Kidney (tissue), 22 donors: ENCODE results near the gene TYW3. TPM values are rescaled to one million over a fixed set of nuclear protein-coding genes. Genes with fewer than 3 reads are reported as not detected.

Experiments
- DNase-seq, 5 donors: peaks; one replicate each; pipeline ENCODE4 v3.0.0-alpha.2; 2013 to 2020
- FAIRE-seq: peaks from 2 replicates; lab custom pipeline; 2012; peaks lifted over from hg19 to GRCh38; lab: Jason Lieb, UNC
- H3K27ac ChIP-seq, 2 donors: one replicate each; pipeline ENCODE4 v1.7.0; 2013; ENCODE audit warnings: low read depth in 2 of 2, low read length in 2 of 2, inconsistent platforms in 1 of 2
- H3K27me3 ChIP-seq: one replicate; pipeline ENCODE4 v1.7.1; 2013; ENCODE audit warnings: low read length, inconsistent platforms; ENCODE audit not compliant: control insufficient read depth, insufficient read depth
- H3K36me3 ChIP-seq, 3 donors: one replicate each; pipeline versions ENCODE4 v1.7.0 to v1.7.1; 2013; ENCODE audit warnings: low read length in 3 of 3, control low read depth in 1 of 3, inconsistent platforms in 1 of 3; ENCODE audit not compliant: insufficient read depth in 3 of 3, control insufficient read depth in 2 of 3
- H3K4me1 ChIP-seq, 3 donors: one replicate each; pipeline versions ENCODE4 v1.7.0 to v1.7.1; 2013; ENCODE audit warnings: low read length in 3 of 3, inconsistent platforms in 1 of 3, low read depth in 1 of 3; ENCODE audit not compliant: control insufficient read depth in 2 of 3, insufficient read depth in 2 of 3
- H3K4me3 ChIP-seq, 3 donors: one replicate each; pipeline versions ENCODE4 v1.7.0 to v1.8.1; 2013; ENCODE audit warnings: low read length in 3 of 3, control low read depth in 1 of 3, inconsistent platforms in 1 of 3
- H3K9ac ChIP-seq, 3 donors: one replicate each; pipeline versions ENCODE4 v1.7.0 to v1.7.1; 2013; ENCODE audit warnings: low read length in 3 of 3, control low read depth in 1 of 3, inconsistent platforms in 1 of 3
- H3K9me3 ChIP-seq, 3 donors: one replicate each; pipeline versions ENCODE4 v1.7.0 to v1.7.1; 2013; ENCODE audit warnings: low read length in 3 of 3, control low read depth in 1 of 3, inconsistent platforms in 1 of 3; ENCODE audit not compliant: control insufficient read depth in 2 of 3, insufficient read depth in 1 of 3
- CTCF ChIP-seq: IDR thresholded peaks from 3 replicates; pipeline ENCODE4 v1.5.1; 2012; ENCODE audit warnings: mild to moderate bottlenecking, moderate library complexity, borderline replicate concordance; ENCODE audit not compliant: insufficient read depth; ENCODE audit errors: extremely low read depth
- intact Hi-C: fragments of 100-400 bp; cut with DNase I; formaldehyde crosslinking; loops from one replicate; pipeline ENCODE4 v1.11.1; 2022
- long read RNA-seq, 10 donors: library from polyadenylated mRNA in 1 of 10; unstranded in 1 of 10; transcript quantifications; one replicate each; pipeline ENCODE4 v2.0.0 and lab custom pipeline, GENCODE V29; 2021 to 2026
- polyA plus RNA-seq: library from polyadenylated mRNA; stranded (reverse); fragments of 350-450 nt; fragmentation: Illumina TruSeq; extraction: RNeasy Lipid Tissue Mini Kit (QIAGEN cat#74804); gene quantifications from one replicate; pipeline ENCODE4 v1.2.3, GENCODE V29; 2014; ENCODE audit warnings: low read depth, low replicate concordance; ENCODE audit not compliant: insufficient read depth
- total RNA-seq: library from RNA; stranded (reverse); fragmentation: NEBNext Ultra II Directional; extraction: Animal tissue kit (Norgen Biotek cat#: 25700); gene quantifications from one replicate; pipeline ENCODE4 v1.2.1, GENCODE V29; 2021
- donor health status: control.
- donor health status: control.
- donor health status: control.
- donor health status: control.
- donor health status: control.
- donor health status: DM: yes; HTN: yes; CAD: no.
- donor health status: Normal renal cell carcinoma (clear cell type).

Gene TYW3
- 17.1 TPM for total RNA-seq
- polyA plus RNA-seq: 22.1 TPM
- long read RNA-seq, donor 1, transcript TYW3-201 (6 exons, 3,430 nt): major isoform, 6 of 8 reads
- long read RNA-seq, donor 1, partial matches to known transcripts: 0 of 8 reads
- long read RNA-seq, donor 1, other reads (novel, unspliced or antisense): 0 of 8 reads
- long read RNA-seq, donor 2, transcript TYW3-201 (6 exons, 3,430 nt): major isoform, 6 of 6 reads
- long read RNA-seq, donor 2, partial matches to known transcripts: 0 of 6 reads
- long read RNA-seq, donor 2, other reads (novel, unspliced or antisense): 0 of 6 reads
- long read RNA-seq, donor 3, transcript TYW3-201 (6 exons, 3,430 nt): major isoform, 9 of 9 reads
- long read RNA-seq, donor 3, partial matches to known transcripts: 0 of 9 reads
- long read RNA-seq, donor 3, other reads (novel, unspliced or antisense): 0 of 9 reads
- long read RNA-seq, donor 4, transcript TYW3-201 (6 exons, 3,430 nt): major isoform, 6 of 6 reads
- long read RNA-seq, donor 4, partial matches to known transcripts: 0 of 6 reads
- long read RNA-seq, donor 4, other reads (novel, unspliced or antisense): 0 of 6 reads
- long read RNA-seq, donor 5: 0 reads
- long read RNA-seq, donor 6, transcript TYW3-201 (6 exons, 3,430 nt): major isoform, 14 of 14 reads
- long read RNA-seq, donor 6, partial matches to known transcripts: 0 of 14 reads
- long read RNA-seq, donor 6, other reads (novel, unspliced or antisense): 0 of 14 reads
- long read RNA-seq, donor 7, transcript TYW3-201 (6 exons, 3,430 nt): major isoform, 9 of 11 reads
- long read RNA-seq, donor 7, partial matches to known transcripts: 1 of 11 reads
- long read RNA-seq, donor 7, other reads (novel, unspliced or antisense): 1 of 11 reads
- long read RNA-seq, donor 8, transcript TYW3-201 (6 exons, 3,430 nt): major isoform, 7 of 16 reads
- long read RNA-seq, donor 8, partial matches to known transcripts: 7 of 16 reads
- long read RNA-seq, donor 8, other reads (novel, unspliced or antisense): 0 of 16 reads
- long read RNA-seq, donor 9, transcript TYW3-201 (6 exons, 3,430 nt): major isoform, 6 of 6 reads
- long read RNA-seq, donor 9, partial matches to known transcripts: 0 of 6 reads
- long read RNA-seq, donor 9, other reads (novel, unspliced or antisense): 0 of 6 reads
- long read RNA-seq, donor 10, partial matches to known transcripts: 0 of 4 reads
- long read RNA-seq, donor 10, other reads (novel, unspliced or antisense): 0 of 4 reads

DNA sequence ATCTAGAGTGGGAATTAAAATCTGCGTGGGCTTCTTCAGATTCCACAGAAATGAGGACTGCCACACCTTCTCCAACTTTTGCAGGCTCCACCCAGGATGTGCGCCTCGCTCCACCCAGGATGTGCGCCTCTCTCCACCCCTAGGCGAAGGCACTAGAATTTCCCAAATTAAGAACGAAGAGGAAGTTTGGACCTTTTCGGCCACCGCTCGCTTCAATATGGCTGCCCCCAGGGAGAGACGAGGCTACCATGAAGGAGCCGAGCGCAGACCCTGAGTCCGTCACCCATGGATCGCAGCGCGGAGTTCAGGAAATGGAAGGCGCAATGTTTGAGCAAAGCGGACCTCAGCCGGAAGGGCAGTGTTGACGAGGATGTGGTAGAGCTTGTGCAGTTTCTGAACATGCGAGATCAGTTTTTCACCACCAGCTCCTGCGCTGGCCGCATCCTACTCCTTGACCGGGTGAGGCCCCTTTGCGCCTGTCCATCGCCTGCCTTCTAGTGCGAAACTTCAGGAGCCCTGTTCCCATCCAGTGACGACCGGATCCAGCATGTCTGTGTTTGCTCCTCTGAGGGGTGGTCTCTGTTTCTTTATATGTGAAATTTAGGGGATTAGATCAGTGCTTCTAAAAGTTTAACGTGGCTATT, at the start of gene TYW3, which contains the start of gene CRYZ:
Gene TYW3 (plus strand): TSS at position 193 of the 644 bp plus-strand sequence. CDS start 93 bp downstream, at position 286.
Gene CRYZ (minus strand): TSS at position 91 of the 644 bp plus-strand sequence. CDS start 8,229 bp downstream, outside the sequence.
- peak; percentile 92 to 98 (median 95) for DNase-seq
- H3K36me3 ChIP-seq: peaks cover 0 to 7% (median 5%) of the 10 kb centered on the region in 3 donors
- no peaks in the 10 kb centered on the region for H3K9me3 ChIP-seq
- intact Hi-C loops: no loop called here
- peak within 1 kb of the TSS; percentile 88 to 95 for H3K27ac ChIP-seq
- H3K4me3 ChIP-seq: peak within 1 kb of the TSS; percentile 88 to 98 (median 96)
- H3K9ac ChIP-seq: peak within 1 kb of the TSS; percentile 78 to 96 (median 85)
- H3K4me1 ChIP-seq: peaks cover 6 to 9% (median 7%) of the 10 kb centered on the region in 3 donors
- H3K27me3 ChIP-seq: no peaks in the 10 kb centered on the region
- no peak for TF ChIP-seq CTCF
- FAIRE-seq: no peak

GRCh38 chr1:74683656-74684055, 49.3 kb upstream of the TYW3 start:
- Histone ChIP-seq H3K9ac (no peak overlapping the region), H3K4me1 (no peaks in the 10 kb centered on the region), H3K9me3 (no peaks in the 10 kb centered on the region), H3K36me3 (no peaks in the 10 kb centered on the region), H3K27me3 (no peaks in the 10 kb centered on the region), H3K4me3 (no peak overlapping the region), H3K27ac (no peak overlapping the region)
- no peak for DNase-seq
- no peak for TF ChIP-seq CTCF
- intact Hi-C loops: no loop called here
- no peak for FAIRE-seq

GRCh38 chr1:74684301-74684700, 48.7 kb upstream of the TYW3 start:
- H3K9ac ChIP-seq: no peak overlapping the region
- intact Hi-C loops: no loop called here
- DNase-seq (no peak), FAIRE-seq (no peak)
- H3K36me3 ChIP-seq: no peaks in the 10 kb centered on the region
- H3K4me1 ChIP-seq: no peaks in the 10 kb centered on the region
- H3K9me3 ChIP-seq: no peaks in the 10 kb centered on the region
- H3K27ac ChIP-seq: no peak overlapping the region
- no peaks in the 10 kb centered on the region for H3K27me3 ChIP-seq
- H3K4me3 ChIP-seq: no peak overlapping the region
- no peak for TF ChIP-seq CTCF
